PFSK-1 (cell line): Measurements from ENCODE around the gene CERS3.

Experiments used
- FOXP2 ChIP-seq: optimal IDR thresholded peaks from 2 replicates; pipeline ENCODE3; 2011; ENCODE audit warnings: borderline replicate concordance, control low read depth, inconsistent platforms; ENCODE audit not compliant: insufficient read depth; ENCODE audit errors: extremely low read length, extremely low read depth
- POLR2AphosphoS5 ChIP-seq: IDR thresholded peaks from 2 replicates; pipeline ENCODE4 v1.6.1; 2012; ENCODE audit warnings: low read depth, mild to moderate bottlenecking, control low read depth, low read length, moderate library complexity
- REST ChIP-seq, 2 experiments: IDR thresholded peaks; 2 replicates each; pipeline versions ENCODE4 v1.6.1 to v1.8.0; 2011 to 2012; ENCODE audit warnings: low read depth in 2 of 2, low read length in 2 of 2, control low read depth in 1 of 2, inconsistent platforms in 1 of 2, mild to moderate bottlenecking in 1 of 2, moderate library complexity in 1 of 2; ENCODE audit not compliant: insufficient read depth in 1 of 2
- SIN3A ChIP-seq: IDR thresholded peaks from 2 replicates; pipeline ENCODE4 v1.6.1; 2012; ENCODE audit warnings: mild to moderate bottlenecking, low read length, moderate library complexity, borderline replicate concordance; ENCODE audit not compliant: insufficient read depth
- TAF1 ChIP-seq: IDR thresholded peaks from 2 replicates; pipeline ENCODE4 v1.6.1; 2012; ENCODE audit warnings: low read length, control low read depth, borderline replicate concordance; ENCODE audit not compliant: insufficient read depth

The CERS3 gene

GRCh38 chr15:100439514-100439913 lies 89.2 kb downstream of the CERS3 start:
- TF ChIP-seq REST (IDR thresholded peaks at IDR 0.05; ENCODE audit: insufficient read depth in 1 of 2, low read depth in 2 of 2, low read length in 2 of 2) (no peak), TAF1 (no peak), FOXP2 (no peak), POLR2AphosphoS5 (no peak), SIN3A (no peak)

DNA sequence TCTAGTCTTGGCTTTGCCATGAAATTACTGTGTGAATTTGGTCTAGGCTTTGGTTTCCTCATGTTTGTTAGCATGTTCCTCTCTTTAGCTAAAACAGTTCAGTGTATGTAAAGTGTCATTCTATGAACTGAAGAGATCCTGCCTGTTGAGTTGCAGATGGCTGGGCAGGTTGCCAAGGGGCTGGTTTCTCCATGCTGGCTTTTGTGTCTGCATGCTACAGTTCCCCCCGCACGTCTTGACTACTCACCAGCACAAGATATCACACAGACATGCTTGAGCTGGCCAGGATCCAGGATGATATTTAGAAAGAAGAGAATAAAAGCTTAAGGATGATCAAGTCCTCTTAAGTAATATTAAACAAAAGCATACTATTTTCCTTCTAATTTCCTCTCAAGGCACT lies 90.2 kb downstream of the CERS3 start:
- TF ChIP-seq FOXP2: no peak

DNA sequence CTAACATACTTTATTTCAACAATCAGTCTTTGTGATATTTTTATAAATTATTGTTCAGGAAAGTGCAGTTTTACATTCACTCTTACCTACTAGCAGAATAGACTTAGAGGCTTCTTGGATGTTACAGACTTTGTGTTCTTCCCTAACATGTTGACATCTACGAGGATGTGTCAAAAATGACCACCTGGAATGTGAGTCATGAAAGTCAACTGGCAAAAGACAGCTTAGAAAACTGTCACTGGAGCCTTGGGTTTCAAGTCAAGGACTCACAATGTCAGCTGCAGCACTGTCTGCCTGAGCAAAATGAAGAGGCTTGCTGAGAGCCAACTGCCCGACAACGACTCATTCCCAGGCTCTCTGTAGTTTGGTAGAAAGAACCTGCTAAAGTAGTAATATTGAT lies 91.5 kb downstream of the CERS3 start:
- TF ChIP-seq TAF1: no peak
- TF ChIP-seq SIN3A: no peak
- no peak for TF ChIP-seq REST (IDR thresholded peaks at IDR 0.05; ENCODE audit: insufficient read depth in 1 of 2, low read depth in 2 of 2, low read length in 2 of 2)
- TF ChIP-seq FOXP2: no peak
- no peak for TF ChIP-seq POLR2AphosphoS5

- TF ChIP-seq REST (IDR thresholded peaks at IDR 0.05; ENCODE audit: insufficient read depth in 1 of 2, low read depth in 2 of 2, low read length in 2 of 2) (no peak), POLR2AphosphoS5 (no peak), FOXP2 (no peak), TAF1 (no peak), SIN3A (no peak)
Measured at GRCh38 chr15:100434561-100434960, 94.2 kb downstream of the CERS3 start.

- TF ChIP-seq FOXP2 (no peak), SIN3A (no peak), TAF1 (no peak), POLR2AphosphoS5 (no peak), REST (IDR thresholded peaks at IDR 0.05; ENCODE audit: insufficient read depth in 1 of 2, low read depth in 2 of 2, low read length in 2 of 2) (no peak)
Measured at GRCh38 chr15:100434038-100434437, 94.7 kb downstream of the CERS3 start.
